Hepatocyte (in vitro differentiated cells): ENCODE results near the gene UBXN7.

ENCODE experiments used
- EZH2 ChIP-seq: fragments of 200-600 bp; sonication (generic); IDR thresholded peaks from 2 replicates; pipeline ENCODE4 v1.6.1; 2016; ENCODE audit warnings: antibody characterized with exemption, mild to moderate bottlenecking, borderline replicate concordance
- EZH2phosphoT487 ChIP-seq: fragments of 200-600 bp; sonication (generic); IDR thresholded peaks from one replicate; pipeline ENCODE4 v1.6.1; 2018; ENCODE audit warnings: antibody characterized with exemption, mild to moderate bottlenecking, low read depth, moderate library complexity; ENCODE audit not compliant: unreplicated experiment, severe bottlenecking
- TF ChIP-seq, protein P1 (sequence below): fragments of 200-600 bp; sonication (generic); IDR thresholded peaks from 2 replicates; pipeline ENCODE4 v1.5.1; 2016; ENCODE audit warnings: antibody characterized with exemption, mild to moderate bottlenecking; ENCODE audit not compliant: poor library complexity

- TF ChIP-seq, protein P1, sequence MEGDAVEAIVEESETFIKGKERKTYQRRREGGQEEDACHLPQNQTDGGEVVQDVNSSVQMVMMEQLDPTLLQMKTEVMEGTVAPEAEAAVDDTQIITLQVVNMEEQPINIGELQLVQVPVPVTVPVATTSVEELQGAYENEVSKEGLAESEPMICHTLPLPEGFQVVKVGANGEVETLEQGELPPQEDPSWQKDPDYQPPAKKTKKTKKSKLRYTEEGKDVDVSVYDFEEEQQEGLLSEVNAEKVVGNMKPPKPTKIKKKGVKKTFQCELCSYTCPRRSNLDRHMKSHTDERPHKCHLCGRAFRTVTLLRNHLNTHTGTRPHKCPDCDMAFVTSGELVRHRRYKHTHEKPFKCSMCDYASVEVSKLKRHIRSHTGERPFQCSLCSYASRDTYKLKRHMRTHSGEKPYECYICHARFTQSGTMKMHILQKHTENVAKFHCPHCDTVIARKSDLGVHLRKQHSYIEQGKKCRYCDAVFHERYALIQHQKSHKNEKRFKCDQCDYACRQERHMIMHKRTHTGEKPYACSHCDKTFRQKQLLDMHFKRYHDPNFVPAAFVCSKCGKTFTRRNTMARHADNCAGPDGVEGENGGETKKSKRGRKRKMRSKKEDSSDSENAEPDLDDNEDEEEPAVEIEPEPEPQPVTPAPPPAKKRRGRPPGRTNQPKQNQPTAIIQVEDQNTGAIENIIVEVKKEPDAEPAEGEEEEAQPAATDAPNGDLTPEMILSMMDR = no peak
- TF ChIP-seq EZH2phosphoT487 = no peak
- no peak for TF ChIP-seq EZH2
These were observed 133.7 kb downstream of the UBXN7 start for GRCh38 chr3:196298521-196298920.
